ENCODE measurements around the gene GPR160.
"Not testable (repeated sequence)": the region's sequence is repeated elsewhere in the genome, so short reads cannot be mapped to it uniquely, and the experiment has no call there.

Gene GPR160

GRCh38 chr3:170085396-170085795 lies 47.6 kb downstream of the GPR160 start:
- in situ Hi-C loops (cut with HindIII; ENCODE audit: low pct_unique_long_range_greater_than_20kb, low sequenced_read_pairs): no loop called here
- no peak for DNase-seq (ENCODE audit: low read depth in 1 of 2, low spot score in 1 of 2)
- no peak for TF ChIP-seq JUND (IDR thresholded peaks at IDR 0.05; ENCODE audit: low read depth)

DNA sequence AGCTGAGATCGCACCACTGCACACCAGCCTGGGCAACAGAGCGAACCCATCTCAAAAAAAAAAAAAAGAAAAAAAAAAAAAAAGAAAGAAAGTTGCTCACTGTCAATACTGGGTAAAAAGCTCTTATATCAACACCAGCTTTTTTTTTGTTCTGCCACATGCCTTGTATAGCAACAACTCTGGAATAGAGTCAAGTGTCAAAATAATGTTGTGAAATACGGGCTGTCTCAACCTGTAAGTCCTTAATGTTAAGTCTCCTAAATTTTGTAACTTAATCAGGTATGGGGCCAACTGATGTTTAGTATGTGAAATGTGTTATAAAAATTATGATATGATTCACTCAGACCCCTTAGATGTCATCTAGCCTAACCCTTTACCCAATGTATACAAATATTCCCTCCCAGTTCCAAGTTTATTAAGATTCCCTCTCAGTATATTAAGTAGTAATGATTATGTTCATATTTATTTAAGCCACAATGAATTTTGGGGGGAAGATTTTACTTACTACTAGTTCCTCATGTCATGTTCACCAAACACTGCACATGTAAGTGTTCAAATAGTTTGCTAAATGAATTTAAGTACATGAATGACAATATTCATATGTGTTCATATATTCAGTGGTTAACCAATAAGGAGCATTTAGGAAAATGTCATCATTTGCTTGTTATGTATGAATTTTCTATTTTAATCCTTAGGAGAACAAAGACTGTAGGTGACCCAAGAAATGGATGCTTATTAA lies 52.2 kb downstream of the GPR160 start:
- no peak for DNase-seq (ENCODE audit: low read depth in 1 of 2, low spot score in 1 of 2)
- no peak for TF ChIP-seq JUND (IDR thresholded peaks at IDR 0.05; ENCODE audit: low read depth)
- in situ Hi-C loops (cut with HindIII; ENCODE audit: low pct_unique_long_range_greater_than_20kb, low sequenced_read_pairs): no loop called here

DNA sequence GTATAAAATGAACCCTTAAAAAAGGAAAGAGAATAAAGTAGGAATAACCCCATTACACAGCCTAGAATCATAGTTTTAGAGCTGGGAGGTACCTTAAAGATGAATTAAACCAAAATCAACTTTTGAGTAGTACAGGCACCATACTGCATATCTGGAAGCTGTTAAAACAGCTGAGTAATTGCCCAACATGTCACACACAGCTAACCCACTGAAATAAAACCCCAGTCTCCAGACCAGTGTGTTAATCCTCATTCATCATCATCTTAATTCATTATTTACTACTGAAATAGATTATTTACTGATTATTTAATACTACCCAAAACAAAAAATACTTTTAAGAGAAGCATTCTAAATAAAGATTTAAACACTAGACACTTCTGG lies 52.8 kb downstream of the GPR160 start:
- in situ Hi-C loops (cut with HindIII; ENCODE audit: low pct_unique_long_range_greater_than_20kb, low sequenced_read_pairs): no loop called here
- TF ChIP-seq JUND (IDR thresholded peaks at IDR 0.05; ENCODE audit: low read depth): no peak
- DNase-seq (ENCODE audit: low read depth in 1 of 2, low spot score in 1 of 2): no peak

GRCh38 chr3:170092907-170093306 lies 55.1 kb downstream of the GPR160 start:
- in situ Hi-C loops (cut with HindIII; ENCODE audit: low pct_unique_long_range_greater_than_20kb, low sequenced_read_pairs): no loop called here
- no peak for DNase-seq (ENCODE audit: low read depth in 1 of 2, low spot score in 1 of 2)
- TF ChIP-seq JUND (IDR thresholded peaks at IDR 0.05; ENCODE audit: low read depth): no peak

DNA sequence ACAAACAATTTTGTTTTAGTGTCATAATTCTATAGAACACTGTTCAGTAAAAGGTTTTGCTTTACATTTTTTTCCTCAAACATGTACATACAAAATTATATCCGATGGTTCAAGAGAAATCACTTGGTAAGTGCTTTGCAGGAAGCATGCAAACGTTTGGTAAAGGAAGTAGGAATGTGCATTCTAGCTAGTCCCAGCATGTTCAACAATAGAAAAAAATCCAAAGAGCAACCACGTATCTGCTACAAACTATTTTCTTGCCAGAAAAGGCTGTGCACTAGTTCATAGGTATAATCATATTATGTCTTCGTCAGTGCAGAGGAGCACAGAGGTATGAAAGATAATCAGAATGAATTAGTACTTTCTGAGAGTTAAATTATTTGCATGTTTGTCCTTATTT lies 58.0 kb downstream of the GPR160 start:
- no peak for TF ChIP-seq JUND (IDR thresholded peaks at IDR 0.05; ENCODE audit: low read depth)
- DNase-seq (ENCODE audit: low read depth in 1 of 2, low spot score in 1 of 2): no peak
- in situ Hi-C loops (cut with HindIII; ENCODE audit: low pct_unique_long_range_greater_than_20kb, low sequenced_read_pairs): no loop called here

GRCh38 chr3:170096342-170096741 lies 58.5 kb downstream of the GPR160 start:
- in situ Hi-C loops (cut with HindIII; ENCODE audit: low pct_unique_long_range_greater_than_20kb, low sequenced_read_pairs): no loop called here
- no peak for TF ChIP-seq JUND (IDR thresholded peaks at IDR 0.05; ENCODE audit: low read depth)

DNA sequence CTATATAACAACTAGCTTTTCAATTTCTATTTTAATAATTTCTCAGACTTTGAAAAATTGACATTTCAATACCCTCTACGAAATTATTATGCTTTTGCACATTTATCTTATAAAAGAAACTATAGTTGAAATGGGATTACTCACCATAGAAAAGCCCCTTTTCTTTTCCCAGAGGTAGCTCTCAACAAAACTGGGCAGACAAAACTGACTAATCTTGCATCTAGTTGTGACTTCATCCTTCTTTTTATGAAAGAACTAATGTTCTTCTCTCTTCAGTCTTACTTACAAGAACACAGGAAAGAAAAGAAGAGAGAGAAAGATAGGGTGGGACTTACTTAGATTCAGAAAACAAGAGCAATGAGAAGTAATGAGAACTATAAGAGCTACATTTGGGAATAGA lies 61.0 kb downstream of the GPR160 start:
- no peak for DNase-seq (ENCODE audit: low read depth in 1 of 2, low spot score in 1 of 2)
- TF ChIP-seq JUND (IDR thresholded peaks at IDR 0.05; ENCODE audit: low read depth): no peak
- in situ Hi-C loops (cut with HindIII; ENCODE audit: low pct_unique_long_range_greater_than_20kb, low sequenced_read_pairs): no loop called here

More at GRCh38 chr3:170096342-170096741, 58.5 kb downstream of the GPR160 start:
- DNase-seq (ENCODE audit: low read depth in 1 of 2, low spot score in 1 of 2): no peak

GRCh38 chr3:170100944-170101343 lies 63.1 kb downstream of the GPR160 start:
- no peak for TF ChIP-seq JUND (IDR thresholded peaks at IDR 0.05; ENCODE audit: low read depth)
- in situ Hi-C loops (cut with HindIII; ENCODE audit: low pct_unique_long_range_greater_than_20kb, low sequenced_read_pairs): no loop called here
- no peak for DNase-seq (ENCODE audit: low read depth in 1 of 2, low spot score in 1 of 2)

DNA sequence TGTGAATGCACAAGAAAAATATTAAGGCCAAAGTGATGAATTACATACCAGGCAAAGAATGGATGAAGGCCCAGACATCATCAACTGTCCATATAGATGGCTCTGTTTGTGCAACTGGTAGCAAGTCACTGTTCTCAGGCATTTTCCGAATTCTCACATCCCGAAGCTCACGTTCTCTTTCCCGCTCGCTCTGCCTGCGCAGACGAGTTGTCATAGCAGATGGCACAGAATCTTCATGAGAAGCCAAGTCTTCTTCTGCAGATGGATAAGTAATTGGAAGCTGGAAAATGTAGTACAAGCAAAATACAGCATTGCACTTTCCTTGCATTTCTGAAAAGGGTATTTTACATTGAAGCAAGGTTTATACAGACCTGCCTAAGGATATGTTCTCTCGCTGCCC lies 64.6 kb downstream of the GPR160 start:
- no peak for TF ChIP-seq JUND (IDR thresholded peaks at IDR 0.05; ENCODE audit: low read depth)
- in situ Hi-C loops (cut with HindIII; ENCODE audit: low pct_unique_long_range_greater_than_20kb, low sequenced_read_pairs): no loop called here
- DNase-seq (ENCODE audit: low read depth in 1 of 2, low spot score in 1 of 2): no peak

DNA sequence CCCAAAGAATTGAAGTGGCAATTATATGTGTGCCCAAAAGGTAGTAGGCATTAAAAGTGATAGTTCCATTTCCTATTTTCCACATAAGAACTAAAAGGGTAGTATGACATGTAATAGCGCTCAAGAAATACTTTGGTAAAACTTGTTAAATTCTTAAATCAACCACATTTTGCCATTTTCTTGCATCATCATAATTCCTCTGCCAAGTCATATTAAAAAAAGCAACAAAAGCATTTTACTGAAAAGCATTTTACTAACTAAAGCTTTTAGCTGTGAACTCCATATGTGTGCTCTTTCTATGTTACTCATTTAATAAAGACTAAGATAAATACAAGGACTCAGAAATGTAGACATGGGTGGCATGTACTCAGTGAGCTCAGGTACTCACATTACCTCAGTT lies 70.1 kb downstream of the GPR160 start:
- in situ Hi-C loops (cut with HindIII; ENCODE audit: low pct_unique_long_range_greater_than_20kb, low sequenced_read_pairs): no loop called here

DNA sequence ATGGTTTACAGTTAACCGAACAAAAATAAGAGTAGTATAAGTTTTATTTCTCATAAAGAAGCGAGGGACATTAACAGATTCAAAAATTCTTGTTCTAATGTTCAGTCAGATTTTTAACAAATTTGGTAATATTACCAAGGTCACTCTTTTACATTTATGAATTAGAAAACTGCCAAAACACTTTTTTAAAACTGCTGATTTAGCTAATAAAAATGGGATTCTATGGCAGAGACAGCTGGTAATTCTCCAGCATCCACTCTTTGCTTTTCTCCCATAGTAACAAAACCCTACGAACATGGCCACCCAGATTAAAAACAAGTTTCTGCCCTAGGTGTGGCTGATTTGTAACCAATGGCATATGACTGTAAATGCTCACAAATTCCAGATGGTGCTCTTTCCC lies 71.2 kb downstream of the GPR160 start:
- TF ChIP-seq JUND (IDR thresholded peaks at IDR 0.05; ENCODE audit: low read depth): no peak
- in situ Hi-C loops (cut with HindIII; ENCODE audit: low pct_unique_long_range_greater_than_20kb, low sequenced_read_pairs): no loop called here
- DNase-seq (ENCODE audit: low read depth in 1 of 2, low spot score in 1 of 2): no peak

More for the DNA sequence above, 70.1 kb downstream of the GPR160 start:
- DNase-seq (ENCODE audit: low read depth in 1 of 2, low spot score in 1 of 2): no peak
- TF ChIP-seq JUND (IDR thresholded peaks at IDR 0.05; ENCODE audit: low read depth): no peak

- in situ Hi-C loops (cut with HindIII; ENCODE audit: low pct_unique_long_range_greater_than_20kb, low sequenced_read_pairs): no loop called here
- TF ChIP-seq JUND (IDR thresholded peaks at IDR 0.05; ENCODE audit: low read depth): no peak
- DNase-seq (ENCODE audit: low read depth in 1 of 2, low spot score in 1 of 2): no peak
These were observed 71.9 kb downstream of the GPR160 start for GRCh38 chr3:170109579-170110293.

GRCh38 chr3:170111147-170111771 lies 73.5 kb downstream of the GPR160 start:
- in situ Hi-C loops (cut with HindIII; ENCODE audit: low pct_unique_long_range_greater_than_20kb, low sequenced_read_pairs): no loop called here
- no peak for DNase-seq (ENCODE audit: low read depth in 1 of 2, low spot score in 1 of 2)
- no peak for TF ChIP-seq JUND (IDR thresholded peaks at IDR 0.05; ENCODE audit: low read depth)

- DNase-seq (ENCODE audit: low read depth in 1 of 2, low spot score in 1 of 2); in situ Hi-C loops (cut with HindIII; ENCODE audit: low pct_unique_long_range_greater_than_20kb, low sequenced_read_pairs): not testable (repeated sequence)
These were observed 76.4 kb downstream of the GPR160 start for GRCh38 chr3:170114165-170114564.

Measured in T47D (cell line).